ENCODE results near the gene DHRS1. TPM values are rescaled to one million over a fixed set of nuclear protein-coding genes. Genes with fewer than 3 reads are reported as not detected.

DHRS1 gene
- total RNA-seq, 1 donor from 2014 or later, result 17.5 TPM

DNA sequence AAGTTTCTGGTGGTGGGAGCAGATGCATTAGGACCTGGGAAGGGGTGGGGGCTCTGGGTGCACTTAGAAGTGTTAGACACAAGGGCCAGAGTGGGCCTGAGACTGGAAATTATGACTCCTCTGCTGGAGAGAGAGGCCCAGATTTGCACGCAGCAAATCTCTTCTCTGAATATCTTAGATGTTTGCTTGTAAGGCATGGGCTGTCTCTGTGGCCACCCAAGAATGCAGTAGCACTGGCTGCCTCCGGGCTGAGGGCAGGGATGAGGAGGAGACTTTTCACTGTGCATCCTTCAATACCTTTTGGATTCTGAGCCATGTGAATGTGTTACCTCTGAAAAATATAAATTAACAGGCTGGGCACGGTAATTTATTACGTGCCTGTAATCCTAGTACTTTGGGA, 14.2 kb downstream of the DHRS1 start:
- no peak for DNase-seq (ENCODE audit: low read depth)

DNA sequence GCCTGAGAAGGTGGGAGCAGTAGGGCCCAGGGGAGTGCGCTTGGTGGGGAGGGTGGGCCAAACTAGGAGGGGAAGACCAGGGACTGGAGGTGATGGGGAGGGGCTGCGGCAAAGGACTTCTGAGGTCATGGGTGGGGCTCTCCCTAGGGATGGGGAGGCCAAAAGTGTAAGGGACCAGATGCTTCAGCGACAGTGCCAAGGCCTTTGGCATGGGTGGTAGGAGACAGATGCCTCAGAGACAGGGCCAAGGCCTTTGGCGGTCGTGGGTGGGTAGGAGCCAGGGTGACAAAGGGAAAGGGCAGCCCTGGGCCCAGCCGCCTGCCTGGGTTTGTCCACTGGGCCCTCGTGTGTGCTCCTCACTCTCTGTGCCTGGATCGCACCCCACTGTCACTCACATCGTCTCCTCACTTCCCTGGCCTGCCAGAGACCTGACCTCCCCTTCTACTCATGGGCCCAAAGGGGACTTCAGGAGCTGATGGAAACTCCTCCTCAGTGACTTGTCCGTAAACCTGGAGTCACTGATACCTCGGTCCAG, 15.0 kb downstream of the DHRS1 start:
- DNase-seq (ENCODE audit: low read depth), result no peak

DNA sequence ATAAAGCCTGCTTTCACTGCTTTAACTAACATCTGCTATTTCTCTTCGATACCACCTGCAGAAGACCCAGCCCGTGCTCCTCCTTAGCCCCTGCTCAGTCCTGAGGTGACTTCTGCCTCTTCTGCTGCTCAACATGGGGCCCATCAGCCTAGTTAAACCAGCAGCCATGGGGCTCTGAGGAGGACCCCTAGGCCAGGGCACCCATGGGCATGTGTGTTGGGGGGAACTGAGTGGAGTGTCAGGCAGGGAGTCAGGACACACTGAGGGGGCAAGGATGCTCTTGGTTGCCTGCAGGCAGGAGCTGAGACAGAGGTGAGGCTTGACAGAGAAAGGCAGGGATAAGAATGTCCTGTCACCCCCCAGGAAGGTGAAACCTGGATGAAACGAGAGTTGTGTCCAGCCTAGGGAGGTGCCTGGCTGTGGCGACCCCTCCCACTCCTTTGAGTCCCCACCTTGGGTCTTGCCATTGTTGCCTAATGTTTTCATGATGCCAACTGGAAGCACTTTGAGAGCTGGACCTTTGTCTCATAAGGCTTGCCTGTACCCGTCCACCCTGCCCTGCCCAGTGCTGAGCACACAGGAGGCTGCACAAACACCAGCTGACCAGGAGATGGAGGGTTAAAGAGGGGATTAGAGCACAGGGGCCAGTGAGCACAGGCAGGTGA, 15.7 kb downstream of the DHRS1 start:
- DNase-seq (ENCODE audit: low read depth), result no peak

DNA sequence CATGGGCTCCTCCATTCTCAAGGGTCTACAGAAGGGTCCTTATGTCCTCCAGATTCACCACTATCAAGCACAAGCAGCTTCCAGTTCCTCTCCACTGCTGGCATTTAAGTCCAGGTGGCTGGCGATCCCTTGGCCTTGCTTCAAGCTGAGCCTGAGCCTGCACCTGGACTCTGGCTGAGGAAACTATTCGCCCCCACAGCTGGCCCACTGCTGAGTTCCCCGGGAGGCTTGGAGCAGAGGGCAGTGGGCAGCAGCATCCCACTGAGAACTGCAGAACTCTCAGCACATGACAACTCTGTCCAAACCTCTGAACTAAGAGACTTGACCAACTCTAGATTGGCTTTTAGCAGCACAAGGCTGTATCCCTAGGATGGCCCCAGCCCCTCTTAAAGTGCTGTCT, 16.8 kb downstream of the DHRS1 start:
- no peak for DNase-seq (ENCODE audit: low read depth)

DNA sequence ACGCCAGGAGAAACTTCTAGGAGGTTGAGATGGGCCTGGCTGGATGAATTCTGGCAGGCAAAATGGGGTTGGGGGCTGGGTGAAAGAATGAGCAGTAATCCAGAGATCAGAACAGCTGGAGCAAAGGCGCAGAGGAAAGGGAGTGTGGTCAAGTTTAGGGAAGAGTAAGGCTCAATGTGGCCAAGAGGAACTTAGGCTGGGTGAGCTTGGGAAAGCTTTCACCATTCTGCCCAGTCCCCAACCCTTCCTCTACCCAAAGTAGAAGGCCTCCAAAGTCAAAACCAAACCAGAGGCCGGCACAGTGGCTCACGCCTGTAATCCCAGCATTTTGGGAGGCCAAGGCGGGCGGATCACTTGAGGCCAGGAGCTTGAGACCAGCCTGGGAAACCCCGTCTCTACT, 17.9 kb downstream of the DHRS1 start:
- no peak for DNase-seq (ENCODE audit: low read depth)

GRCh38 chr14:24280797-24281460, 18.7 kb downstream of the DHRS1 start:
- no peak for DNase-seq (ENCODE audit: low read depth)

- DNase-seq (ENCODE audit: low read depth), result peak; percentile 47
These were observed 20.0 kb downstream of the DHRS1 start for GRCh38 chr14:24279301-24280186.

- no peak for DNase-seq (ENCODE audit: low read depth)
These were observed 21.2 kb downstream of the DHRS1 start for GRCh38 chr14:24278424-24278823.

DNA sequence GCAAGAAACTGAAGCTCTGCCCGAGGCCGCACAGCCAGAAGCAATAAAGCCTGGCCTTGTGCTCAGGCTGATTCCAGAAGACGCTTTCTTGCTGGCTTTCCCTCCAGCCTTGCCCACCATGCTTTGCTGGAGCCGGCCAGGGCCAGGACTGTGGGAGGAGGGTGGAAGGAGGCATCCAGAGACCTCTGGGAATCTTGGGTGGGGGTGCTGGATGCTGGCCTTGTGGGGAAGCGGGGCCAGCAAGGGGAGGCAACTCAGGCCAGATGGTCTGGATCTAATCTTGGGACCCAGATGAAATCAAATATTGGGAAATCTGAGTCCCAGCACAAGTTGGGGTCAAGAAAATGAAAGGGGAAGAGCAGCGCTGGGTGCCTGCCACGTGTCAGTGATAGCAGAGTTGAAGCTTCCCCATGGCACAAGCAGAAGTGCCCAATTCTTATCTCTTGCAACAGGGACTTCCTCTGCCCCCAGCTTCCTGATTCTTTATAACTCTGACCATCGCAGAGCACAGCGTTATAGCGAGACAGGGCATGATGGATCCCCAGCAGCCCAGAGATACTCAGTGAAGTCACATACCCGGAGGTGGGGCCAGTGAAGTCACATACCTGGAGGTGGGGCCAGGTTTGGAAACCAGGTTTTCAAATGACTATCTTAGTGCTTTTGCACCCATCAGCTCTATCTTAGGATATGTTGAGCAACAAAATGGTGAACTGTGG, 21.8 kb downstream of the DHRS1 start:
- DNase-seq (ENCODE audit: low read depth), result no peak

DNA sequence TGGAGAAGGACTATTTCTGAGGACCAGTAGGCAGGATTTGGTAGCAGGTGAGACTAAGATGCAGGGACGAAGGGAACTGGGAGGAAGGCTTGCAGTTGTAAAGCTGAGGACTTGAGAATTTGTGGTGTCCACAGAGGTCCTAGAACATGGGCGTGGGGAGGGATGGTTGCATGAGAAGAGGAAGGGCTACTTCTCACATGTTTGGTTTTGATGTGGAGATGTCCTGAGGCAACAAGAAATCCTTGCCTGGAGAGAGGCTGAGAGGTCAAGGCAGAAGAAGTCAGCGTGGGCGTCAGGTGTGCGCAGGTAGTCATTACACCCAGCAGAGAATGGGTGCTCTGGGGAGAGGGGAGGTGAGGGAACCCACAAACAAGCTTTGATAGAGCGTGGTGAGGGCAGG, 22.5 kb downstream of the DHRS1 start:
- DNase-seq (ENCODE audit: low read depth), result no peak

DNA sequence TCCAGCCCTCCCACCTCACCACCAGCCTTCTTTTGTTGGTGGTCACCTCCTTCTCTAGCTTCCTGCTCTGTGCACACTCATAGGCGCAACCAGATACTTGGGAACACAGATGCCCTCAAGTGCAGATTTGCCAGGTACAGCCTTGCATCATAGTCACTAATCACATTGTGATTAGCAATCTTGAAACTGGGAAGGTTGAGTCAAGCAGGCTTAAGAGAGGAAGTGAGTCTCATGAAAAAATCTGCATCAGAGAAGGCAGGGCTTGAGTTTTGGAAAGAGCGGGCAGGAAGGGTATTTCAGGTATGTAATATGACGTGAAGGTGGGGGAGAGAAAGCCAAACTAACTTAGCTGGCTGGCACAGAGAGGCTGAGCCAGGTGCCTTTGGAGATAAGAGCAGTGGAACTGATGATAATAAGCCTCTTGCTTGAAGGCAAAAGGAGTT, 25.5 kb downstream of the DHRS1 start:
- no peak for DNase-seq (ENCODE audit: low read depth)

- DNase-seq (ENCODE audit: low read depth), result no peak
These were observed 26.1 kb downstream of the DHRS1 start for GRCh38 chr14:24273422-24273998.

DNA sequence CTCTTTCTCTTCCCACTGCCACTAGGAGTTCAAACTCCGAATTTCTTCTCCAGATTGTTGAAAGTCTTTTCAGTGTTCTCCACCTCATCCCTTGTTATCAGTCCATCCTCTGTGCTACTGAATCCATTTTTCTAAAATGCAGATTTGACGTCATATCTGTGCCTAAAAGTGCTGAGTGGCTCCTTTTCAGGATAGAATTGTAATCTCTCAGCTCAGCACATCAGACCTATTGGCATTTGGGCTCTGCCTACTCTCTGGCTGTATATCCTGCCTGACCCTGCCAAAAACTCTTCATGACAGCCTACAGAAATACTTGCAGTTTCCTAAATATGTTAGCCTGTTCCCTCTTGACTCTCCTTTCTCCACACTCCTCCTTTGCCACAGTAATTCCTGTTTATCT, 27.1 kb downstream of the DHRS1 start:
- no peak for DNase-seq (ENCODE audit: low read depth)

DNA sequence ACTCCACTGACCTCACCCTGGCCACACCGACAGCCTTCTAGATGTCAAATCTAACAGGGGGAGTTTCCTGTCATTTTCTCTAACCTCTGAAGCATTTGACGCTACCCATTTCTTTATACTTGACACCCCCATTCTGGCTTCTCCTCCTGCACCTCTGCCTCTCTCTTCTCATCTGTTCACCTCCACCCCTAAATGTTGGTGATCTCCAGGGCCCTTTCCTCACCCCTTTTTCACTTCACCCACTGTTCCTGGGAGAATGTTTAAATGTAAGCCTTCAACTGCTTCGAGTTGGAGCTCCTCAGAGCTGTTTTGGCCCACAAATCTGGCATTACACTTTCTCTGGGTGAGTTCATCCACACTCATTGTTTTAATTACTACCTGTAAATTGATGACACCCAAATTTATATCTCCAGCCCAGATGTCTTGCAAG, 27.7 kb downstream of the DHRS1 start:
- DNase-seq (ENCODE audit: low read depth), result no peak

- DNase-seq (ENCODE audit: low read depth), result peak; percentile 89
These were observed 28.3 kb downstream of the DHRS1 start, which contains the start of gene RABGGTA for GRCh38 chr14:24271134-24271833. Gene RABGGTA, minus strand, starts transcription at chr14:24271597. Its CDS starts 482 bp downstream, at chr14:24271115.

DNA sequence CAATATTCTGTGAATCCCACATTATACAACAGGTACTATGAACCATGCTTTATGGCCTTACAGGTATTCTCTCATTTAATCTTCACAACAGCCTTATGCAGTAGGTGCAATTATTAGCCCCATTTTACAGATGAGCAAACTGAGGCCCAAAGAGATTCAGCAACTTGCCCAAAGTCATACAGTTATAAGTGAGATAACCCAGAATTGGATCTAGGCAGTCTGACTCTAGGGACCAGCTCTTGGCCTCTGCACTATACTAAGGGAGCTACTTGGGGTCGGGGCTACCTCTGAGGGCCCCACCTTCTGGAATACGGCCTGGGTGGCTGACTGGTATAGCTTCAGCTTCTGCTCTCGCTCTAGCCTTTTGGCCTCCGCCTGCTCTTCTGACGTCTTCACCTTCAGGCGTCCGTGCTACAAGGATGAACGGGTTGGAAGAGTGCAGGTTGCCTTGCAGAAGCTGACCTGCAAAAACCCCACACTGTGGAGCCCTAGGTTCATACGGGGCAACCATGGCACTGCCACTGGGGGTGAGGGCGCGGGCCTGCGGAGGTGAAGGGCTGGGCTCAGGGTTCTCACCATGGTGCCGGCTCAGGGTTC, 28.9 kb downstream of the DHRS1 start:
- no peak for DNase-seq (ENCODE audit: low read depth)

DNA sequence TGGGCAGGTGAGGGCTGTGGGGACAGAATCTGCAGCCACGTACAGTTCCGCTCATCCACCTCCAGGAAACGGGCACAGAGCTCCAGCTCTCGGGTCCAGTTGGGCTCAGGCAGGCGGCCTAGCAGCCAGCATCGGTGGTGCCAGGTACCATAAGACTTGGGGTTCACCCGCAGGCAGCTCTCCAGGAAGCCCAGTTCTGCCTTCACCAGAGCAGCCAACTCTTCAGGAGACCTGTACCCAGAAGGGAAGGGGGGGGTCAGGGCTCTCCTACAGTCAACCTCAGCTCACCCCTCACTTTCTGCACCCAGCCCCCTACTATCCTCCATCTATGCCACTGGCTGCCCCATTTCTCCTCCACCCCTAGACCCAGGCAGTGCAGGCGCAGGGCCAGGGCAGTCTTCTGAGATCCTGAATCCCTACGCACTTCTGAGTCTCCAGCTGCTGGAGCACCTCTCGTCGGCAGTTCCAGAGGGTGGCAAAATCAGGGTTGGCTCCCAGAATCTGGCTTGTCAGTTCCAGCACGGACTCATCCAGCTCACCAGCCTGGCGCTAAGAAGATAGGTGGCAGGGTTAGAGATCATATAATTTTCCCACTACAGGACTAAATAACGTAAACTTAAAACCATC, 29.6 kb downstream of the DHRS1 start:
- no peak for DNase-seq (ENCODE audit: low read depth)

DNA sequence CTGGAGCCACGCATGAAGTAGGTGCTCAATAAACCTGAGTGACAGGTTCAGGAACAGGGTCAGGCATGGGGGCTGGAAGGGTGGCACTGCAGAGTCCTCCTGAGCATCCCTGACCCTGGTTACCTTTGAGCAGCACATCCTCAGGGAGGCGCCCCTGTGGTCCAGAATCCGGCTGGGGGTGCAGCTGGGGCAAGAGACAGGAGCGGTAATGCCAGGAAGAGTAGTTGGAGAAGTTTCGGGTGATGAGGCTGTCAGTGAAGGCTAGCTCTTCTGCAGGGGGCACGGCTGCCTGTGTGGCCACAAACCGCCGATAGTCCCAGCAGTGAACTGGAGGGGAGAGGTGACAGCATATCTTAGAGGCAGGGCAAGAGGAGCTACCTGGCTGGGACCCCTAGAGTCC, 30.2 kb downstream of the DHRS1 start:
- no peak for DNase-seq (ENCODE audit: low read depth)

GRCh38 chr14:24268225-24268624, 31.4 kb downstream of the DHRS1 start:
- no peak for DNase-seq (ENCODE audit: low read depth)
